ENCODE data around the gene GLS.

The GLS gene

DNA sequence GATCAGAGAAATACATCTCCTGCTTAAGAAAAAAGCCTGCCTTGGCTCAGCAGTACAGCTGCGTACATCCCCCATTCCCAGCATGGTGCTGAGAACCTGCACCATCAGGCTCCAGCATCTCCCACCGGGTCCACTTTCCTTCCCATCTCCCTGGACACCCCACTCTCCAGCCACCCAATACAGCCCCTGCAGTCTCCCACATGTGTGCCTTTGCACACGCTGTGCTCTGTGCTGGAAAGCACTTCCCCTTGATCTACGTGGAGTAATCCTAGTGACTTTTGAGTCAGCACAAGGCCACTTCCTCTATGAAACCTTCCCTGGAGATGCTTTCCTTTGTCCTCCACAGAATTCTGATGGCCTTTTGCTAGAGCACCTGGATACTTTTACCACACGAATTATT lies 116.3 kb downstream of the GLS start:
- TF ChIP-seq ZFX (IDR thresholded peaks at IDR 0.05; ENCODE audit: borderline replicate concordance), result no peak
- TF ChIP-seq, protein P1, sequence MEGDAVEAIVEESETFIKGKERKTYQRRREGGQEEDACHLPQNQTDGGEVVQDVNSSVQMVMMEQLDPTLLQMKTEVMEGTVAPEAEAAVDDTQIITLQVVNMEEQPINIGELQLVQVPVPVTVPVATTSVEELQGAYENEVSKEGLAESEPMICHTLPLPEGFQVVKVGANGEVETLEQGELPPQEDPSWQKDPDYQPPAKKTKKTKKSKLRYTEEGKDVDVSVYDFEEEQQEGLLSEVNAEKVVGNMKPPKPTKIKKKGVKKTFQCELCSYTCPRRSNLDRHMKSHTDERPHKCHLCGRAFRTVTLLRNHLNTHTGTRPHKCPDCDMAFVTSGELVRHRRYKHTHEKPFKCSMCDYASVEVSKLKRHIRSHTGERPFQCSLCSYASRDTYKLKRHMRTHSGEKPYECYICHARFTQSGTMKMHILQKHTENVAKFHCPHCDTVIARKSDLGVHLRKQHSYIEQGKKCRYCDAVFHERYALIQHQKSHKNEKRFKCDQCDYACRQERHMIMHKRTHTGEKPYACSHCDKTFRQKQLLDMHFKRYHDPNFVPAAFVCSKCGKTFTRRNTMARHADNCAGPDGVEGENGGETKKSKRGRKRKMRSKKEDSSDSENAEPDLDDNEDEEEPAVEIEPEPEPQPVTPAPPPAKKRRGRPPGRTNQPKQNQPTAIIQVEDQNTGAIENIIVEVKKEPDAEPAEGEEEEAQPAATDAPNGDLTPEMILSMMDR (IDR thresholded peaks at IDR 0.05), result no peak
- H3K27ac ChIP-seq, result no peak overlapping the region

DNA sequence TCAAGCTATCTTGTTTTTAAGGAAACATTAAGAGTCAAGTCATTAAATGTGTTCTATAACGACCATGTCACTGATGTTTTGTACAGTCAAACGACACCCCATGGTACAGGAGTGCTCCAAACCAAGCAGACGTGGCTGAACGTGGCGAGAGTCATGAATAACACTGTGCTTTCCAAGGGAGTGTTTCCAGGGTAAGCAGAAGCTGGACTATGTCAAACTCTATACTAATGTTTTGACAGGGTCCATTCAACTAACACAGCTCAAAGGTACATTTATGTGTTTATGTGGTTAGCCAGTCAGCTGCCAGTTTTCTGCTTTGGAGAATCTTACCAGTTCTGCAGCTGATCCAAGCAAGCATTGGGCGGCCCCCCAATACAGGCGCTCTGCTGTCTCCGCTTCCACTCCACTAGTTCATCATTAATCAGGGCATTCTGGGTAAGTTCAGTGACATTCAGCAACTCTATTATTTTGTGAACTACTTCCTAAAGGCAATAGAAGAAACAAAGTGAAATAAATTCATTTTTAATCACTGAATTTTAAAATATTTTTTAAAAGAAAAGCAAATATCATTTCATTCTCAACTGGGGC lies 117.0 kb downstream of the GLS start:
- no peak overlapping the region for H3K27ac ChIP-seq
- no peak for TF ChIP-seq ZFX (IDR thresholded peaks at IDR 0.05; ENCODE audit: borderline replicate concordance)
- TF ChIP-seq, protein P1 (IDR thresholded peaks at IDR 0.05), result no peak

DNA sequence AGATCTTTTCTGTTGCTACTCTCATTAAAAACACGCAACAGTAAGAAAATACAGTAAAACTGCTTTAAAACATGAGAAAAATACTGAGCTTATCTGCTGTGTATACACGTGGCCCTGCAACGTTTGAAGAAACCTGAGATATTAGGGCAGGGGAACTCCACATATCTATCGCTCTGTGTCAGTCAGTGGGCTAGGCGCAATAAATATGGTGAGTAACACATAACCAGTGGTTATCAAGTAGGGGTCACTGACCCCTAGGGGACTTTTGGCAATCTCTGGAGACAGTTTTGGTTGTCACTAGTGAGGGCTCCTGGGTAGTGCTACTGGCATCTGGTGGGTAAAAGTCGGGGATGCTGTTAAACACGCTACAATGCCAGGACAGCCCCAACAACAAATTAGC lies 118.4 kb downstream of the GLS start:
- H3K27ac ChIP-seq, result no peak overlapping the region
- TF ChIP-seq, protein P1 (IDR thresholded peaks at IDR 0.05), result no peak
- TF ChIP-seq ZFX (IDR thresholded peaks at IDR 0.05; ENCODE audit: borderline replicate concordance), result no peak

DNA sequence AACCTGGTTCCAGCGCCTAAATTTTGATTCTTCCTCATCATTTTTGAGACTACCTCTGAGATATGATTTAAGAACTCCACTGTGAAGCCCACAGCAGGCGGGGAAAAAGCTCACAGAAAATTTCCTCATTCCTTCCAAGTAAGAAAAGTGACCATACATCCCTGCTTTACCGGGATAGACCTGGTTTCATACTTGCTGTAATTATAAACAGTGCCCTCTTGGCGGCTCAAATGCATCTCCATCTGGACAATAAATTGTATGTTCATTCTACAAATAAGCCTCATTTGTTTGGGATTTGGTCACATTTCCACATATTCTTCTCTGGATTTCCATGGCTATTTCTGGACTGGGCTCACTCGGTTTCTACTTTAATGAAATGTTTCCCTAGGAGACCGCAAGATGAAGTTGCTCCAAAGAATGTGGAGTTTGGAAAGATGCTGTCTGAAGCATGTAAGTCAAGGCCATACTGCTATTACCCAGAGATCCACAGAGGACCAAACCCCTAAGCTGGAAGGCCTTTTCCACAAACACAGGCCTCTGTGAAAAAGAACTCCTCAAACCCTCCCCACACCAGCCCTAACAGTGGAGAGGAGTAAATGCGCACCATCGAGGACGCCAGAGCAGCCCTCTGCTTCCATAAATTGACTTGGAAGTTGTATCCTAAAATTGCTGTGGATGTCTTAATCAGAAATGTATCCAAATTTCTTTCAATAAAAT lies 119.5 kb downstream of the GLS start:
- H3K27ac ChIP-seq, result no peak overlapping the region
- TF ChIP-seq, protein P1 (IDR thresholded peaks at IDR 0.05), result no peak
- no peak for TF ChIP-seq ZFX (IDR thresholded peaks at IDR 0.05; ENCODE audit: borderline replicate concordance)

DNA sequence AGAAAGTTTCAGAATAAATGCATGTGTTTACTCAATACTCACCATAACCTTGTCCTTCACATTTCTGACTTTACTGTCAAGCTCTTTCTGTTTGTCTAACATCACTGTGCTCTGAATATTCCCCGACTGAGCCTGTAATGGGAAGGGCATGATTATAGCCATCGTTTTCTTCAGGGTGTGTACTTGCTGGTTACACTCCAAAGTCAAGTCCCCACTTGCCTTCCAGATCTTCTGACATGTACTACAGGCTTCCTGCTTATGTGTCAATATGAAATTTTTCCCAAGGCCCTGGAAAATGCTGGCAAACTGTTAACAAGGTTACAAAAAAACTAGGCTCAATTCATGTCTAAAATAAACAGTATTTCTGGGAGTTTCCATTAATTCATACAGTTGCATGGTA lies 120.4 kb downstream of the GLS start:
- no peak overlapping the region for H3K27ac ChIP-seq
- no peak for TF ChIP-seq ZFX (IDR thresholded peaks at IDR 0.05; ENCODE audit: borderline replicate concordance)
- TF ChIP-seq, protein P1 (IDR thresholded peaks at IDR 0.05), result no peak

DNA sequence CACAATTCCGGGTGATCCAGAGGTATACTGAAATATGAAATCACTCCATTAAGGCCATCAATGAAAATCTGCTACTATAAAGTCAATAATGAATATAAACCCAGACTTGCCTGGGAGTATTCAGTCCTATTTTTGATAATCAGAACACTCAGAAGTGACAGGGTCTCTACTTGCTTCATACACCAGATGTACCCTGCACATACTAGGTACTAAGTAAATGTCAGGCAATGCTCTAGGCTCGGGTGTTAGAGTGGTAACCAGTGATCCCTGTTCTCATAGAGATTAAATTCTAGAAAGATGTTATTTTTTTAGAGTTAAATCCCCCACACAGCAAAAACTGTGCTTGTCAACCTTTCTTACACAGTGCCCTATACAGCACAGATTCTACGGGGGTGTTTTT lies 121.0 kb downstream of the GLS start:
- TF ChIP-seq, protein P1 (IDR thresholded peaks at IDR 0.05), result no peak
- TF ChIP-seq ZFX (IDR thresholded peaks at IDR 0.05; ENCODE audit: borderline replicate concordance), result no peak
- no peak overlapping the region for H3K27ac ChIP-seq

All from 22Rv1 (cell line).